ENCODE data around the gene RPE.

The RPE gene

GRCh38 chr2:210002158-210003157 lies at the start of gene RPE:
Gene RPE (plus strand): TSS chr2:210002638. CDS start chr2:210002662, 24 bp downstream.
- peak; percentile 94 for DNase-seq (ENCODE audit: low read depth, low spot score)

- DNase-seq (ENCODE audit: low read depth, low spot score): no peak
These were observed 46.2 kb upstream of the RPE start for GRCh38 chr2:209956271-209956670.

GRCh38 chr2:209958016-209958415 lies 44.4 kb upstream of the RPE start:
- no peak for DNase-seq (ENCODE audit: low read depth, low spot score)

GRCh38 chr2:209960045-209960444 lies 42.4 kb upstream of the RPE start:
- no peak for DNase-seq (ENCODE audit: low read depth, low spot score)

- no peak for DNase-seq (ENCODE audit: low read depth, low spot score)
These were observed 41.5 kb upstream of the RPE start for GRCh38 chr2:209960676-209961630.

GRCh38 chr2:209965723-209966122 lies 36.7 kb upstream of the RPE start:
- DNase-seq (ENCODE audit: low read depth, low spot score): no peak

- DNase-seq (ENCODE audit: low read depth, low spot score): no peak
These were observed 32.7 kb upstream of the RPE start for GRCh38 chr2:209969692-209970091.

- no peak for DNase-seq (ENCODE audit: low read depth, low spot score)
These were observed 32.2 kb upstream of the RPE start for GRCh38 chr2:209970271-209970670.

GRCh38 chr2:209970711-209971110 lies 31.7 kb upstream of the RPE start:
- DNase-seq (ENCODE audit: low read depth, low spot score): no peak

GRCh38 chr2:209973328-209973727 lies 29.1 kb upstream of the RPE start:
- DNase-seq (ENCODE audit: low read depth, low spot score): no peak

- DNase-seq (ENCODE audit: low read depth, low spot score): no peak
These were observed 27.9 kb upstream of the RPE start for GRCh38 chr2:209974576-209974975.

GRCh38 chr2:209976698-209977385 lies 25.6 kb upstream of the RPE start:
- no peak for DNase-seq (ENCODE audit: low read depth, low spot score)

- DNase-seq (ENCODE audit: low read depth, low spot score): no peak
These were observed 24.8 kb upstream of the RPE start for GRCh38 chr2:209977386-209978239.

- no peak for DNase-seq (ENCODE audit: low read depth, low spot score)
These were observed 18.1 kb upstream of the RPE start for GRCh38 chr2:209984291-209984690.

GRCh38 chr2:209985874-209986273 lies 16.6 kb upstream of the RPE start:
- DNase-seq (ENCODE audit: low read depth, low spot score): no peak

GRCh38 chr2:209986415-209986814 lies 16.0 kb upstream of the RPE start:
- DNase-seq (ENCODE audit: low read depth, low spot score): no peak

- DNase-seq (ENCODE audit: low read depth, low spot score): no peak
These were observed 14.4 kb upstream of the RPE start for GRCh38 chr2:209988010-209988409.

- DNase-seq (ENCODE audit: low read depth, low spot score): no peak
These were observed 11.6 kb upstream of the RPE start for GRCh38 chr2:209990838-209991237.

- no peak for DNase-seq (ENCODE audit: low read depth, low spot score)
These were observed 8.5 kb upstream of the RPE start for GRCh38 chr2:209993968-209994367.

GRCh38 chr2:209998596-209998995 lies 3.8 kb upstream of the RPE start:
- no peak for DNase-seq (ENCODE audit: low read depth, low spot score)

All from activated CD4-positive, CD25-positive, alpha-beta regulatory T cell treated with anti-CD3 and anti-CD28 coated beads, Interleukin-2, amount 50 U/mL, for 16 hours (primary cell).